Endothelial cell (in vitro differentiated cells): Measurements from ENCODE around the gene TRMU. TPM values are rescaled to one million over a fixed set of nuclear protein-coding genes. Genes with fewer than 3 reads are reported as not detected.
"Not testable (repeated sequence)": the region's sequence is repeated elsewhere in the genome, so short reads cannot be mapped to it uniquely, and the experiment has no call there.

Experiments used
- DNase-seq: peaks from one replicate; pipeline ENCODE4 v3.0.0; 2021; ENCODE audit warnings: low spot score
- H3K27ac Mint-ChIP-seq: one replicate; pipeline ENCODE4 v1.8.0; 2021; ENCODE audit warnings: mixed read lengths, inconsistent platforms; ENCODE audit not compliant: unreplicated experiment
- H3K27me3 Mint-ChIP-seq: one replicate; pipeline ENCODE4 v1.8.0; 2021; ENCODE audit warnings: mild to moderate bottlenecking, moderate library complexity, mixed read lengths, inconsistent platforms; ENCODE audit not compliant: unreplicated experiment
- H3K36me3 Mint-ChIP-seq: one replicate; pipeline ENCODE4 v1.8.0; 2021; ENCODE audit warnings: mild to moderate bottlenecking, low read depth, mixed read lengths, inconsistent platforms; ENCODE audit not compliant: unreplicated experiment
- H3K4me1 Mint-ChIP-seq: one replicate; pipeline ENCODE4 v1.8.0; 2021; ENCODE audit warnings: mild to moderate bottlenecking, mixed read lengths, inconsistent platforms; ENCODE audit not compliant: unreplicated experiment
- H3K4me3 Mint-ChIP-seq: one replicate; pipeline ENCODE4 v1.8.0; 2021; ENCODE audit warnings: mild to moderate bottlenecking, mixed read lengths, inconsistent platforms; ENCODE audit not compliant: unreplicated experiment
- H3K9me3 Mint-ChIP-seq: one replicate; pipeline ENCODE4 v1.8.0; 2021; ENCODE audit warnings: mixed read lengths, inconsistent platforms; ENCODE audit not compliant: unreplicated experiment
- total RNA-seq: library from RNA; stranded (reverse); fragmentation: NEBNext Ultra II Directional; extraction: Animal tissue kit (Norgen Biotek cat#: 25700); gene quantifications from one replicate; pipeline ENCODE4 v1.2.1, GENCODE V29; 2021; ENCODE audit not compliant: unreplicated experiment
- TF ChIP-seq, protein P1 (sequence below): fragments of 200-600 bp; sonication (generic); IDR thresholded peaks from one replicate; pipeline ENCODE4 v1.5.0; 2021; ENCODE audit warnings: antibody characterized with exemption; ENCODE audit not compliant: unreplicated experiment

The TRMU gene
- total RNA-seq, 1 donor from 2014 or later, result 41.5 TPM

DNA sequence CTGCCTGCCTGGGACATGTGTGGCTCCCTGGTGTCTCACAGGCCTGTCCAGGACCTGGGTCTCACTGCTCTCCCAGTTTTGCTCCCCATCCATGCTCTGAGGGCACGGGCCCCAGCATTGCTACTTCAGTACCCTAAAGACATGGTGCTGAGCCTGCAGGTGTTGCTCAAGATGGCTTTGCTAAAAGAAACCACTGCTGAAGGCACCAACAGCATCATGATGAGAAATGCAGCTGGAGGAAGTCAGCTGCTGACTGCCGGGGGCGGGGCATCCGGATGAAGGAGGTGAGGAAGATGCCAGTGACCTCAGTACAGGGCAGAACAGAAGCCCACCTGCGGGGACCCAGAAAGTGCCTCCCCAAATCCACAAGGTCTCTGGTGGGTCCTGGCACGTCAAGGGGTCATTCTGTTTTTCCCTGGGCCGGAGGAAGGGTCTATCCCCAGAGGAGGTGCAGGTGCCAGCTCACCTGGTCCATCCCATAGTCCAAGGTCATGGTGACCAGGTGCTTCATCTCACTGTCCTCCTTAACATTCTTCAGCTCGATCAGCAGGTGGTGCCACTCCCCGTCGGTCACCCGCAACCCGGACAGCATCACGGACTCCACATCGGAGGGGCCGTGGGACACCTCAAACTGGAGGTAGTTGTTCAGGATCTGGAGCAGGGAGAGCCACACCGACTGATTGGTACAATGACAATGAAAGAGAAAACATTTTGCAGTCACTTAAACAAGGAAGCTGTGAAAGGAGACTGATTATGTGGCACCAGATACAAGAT, 63.9 kb downstream of the TRMU start:
- no peaks in the 10 kb centered on the region for H3K4me1 Mint-ChIP-seq
- H3K27ac Mint-ChIP-seq, result no peak overlapping the region
- peaks cover 11% of the 10 kb centered on the region for H3K27me3 Mint-ChIP-seq
- no peaks in the 10 kb centered on the region for H3K36me3 Mint-ChIP-seq
- no peak overlapping the region for H3K4me3 Mint-ChIP-seq
- TF ChIP-seq, protein P1, sequence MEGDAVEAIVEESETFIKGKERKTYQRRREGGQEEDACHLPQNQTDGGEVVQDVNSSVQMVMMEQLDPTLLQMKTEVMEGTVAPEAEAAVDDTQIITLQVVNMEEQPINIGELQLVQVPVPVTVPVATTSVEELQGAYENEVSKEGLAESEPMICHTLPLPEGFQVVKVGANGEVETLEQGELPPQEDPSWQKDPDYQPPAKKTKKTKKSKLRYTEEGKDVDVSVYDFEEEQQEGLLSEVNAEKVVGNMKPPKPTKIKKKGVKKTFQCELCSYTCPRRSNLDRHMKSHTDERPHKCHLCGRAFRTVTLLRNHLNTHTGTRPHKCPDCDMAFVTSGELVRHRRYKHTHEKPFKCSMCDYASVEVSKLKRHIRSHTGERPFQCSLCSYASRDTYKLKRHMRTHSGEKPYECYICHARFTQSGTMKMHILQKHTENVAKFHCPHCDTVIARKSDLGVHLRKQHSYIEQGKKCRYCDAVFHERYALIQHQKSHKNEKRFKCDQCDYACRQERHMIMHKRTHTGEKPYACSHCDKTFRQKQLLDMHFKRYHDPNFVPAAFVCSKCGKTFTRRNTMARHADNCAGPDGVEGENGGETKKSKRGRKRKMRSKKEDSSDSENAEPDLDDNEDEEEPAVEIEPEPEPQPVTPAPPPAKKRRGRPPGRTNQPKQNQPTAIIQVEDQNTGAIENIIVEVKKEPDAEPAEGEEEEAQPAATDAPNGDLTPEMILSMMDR, result no peak
- H3K9me3 Mint-ChIP-seq, result no peaks in the 10 kb centered on the region
- DNase-seq, result no peak

DNA sequence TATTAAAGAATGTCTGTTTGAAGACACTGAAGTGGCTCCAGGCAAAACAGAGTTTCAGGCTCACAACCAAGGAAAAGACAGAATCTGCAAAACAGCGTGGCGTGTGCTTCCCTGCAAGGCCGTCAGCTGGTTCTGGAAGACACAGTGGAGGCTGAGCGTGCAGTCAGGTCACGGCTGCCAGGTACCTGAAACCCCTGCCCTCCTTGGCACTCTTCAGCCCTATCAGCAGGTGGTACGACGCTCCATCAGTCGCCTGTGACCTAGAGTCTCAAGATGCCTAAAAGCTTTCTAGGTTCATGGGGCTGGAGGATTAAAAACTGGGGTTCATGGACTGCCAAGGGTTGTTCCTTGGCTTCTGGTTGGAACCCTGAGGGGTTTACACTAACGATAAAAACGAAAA, 65.9 kb downstream of the TRMU start:
- Mint-ChIP-seq H3K9me3 (no peaks in the 10 kb centered on the region), H3K4me1 (no peaks in the 10 kb centered on the region), H3K27me3 (peaks cover 10% of the 10 kb centered on the region)

DNA sequence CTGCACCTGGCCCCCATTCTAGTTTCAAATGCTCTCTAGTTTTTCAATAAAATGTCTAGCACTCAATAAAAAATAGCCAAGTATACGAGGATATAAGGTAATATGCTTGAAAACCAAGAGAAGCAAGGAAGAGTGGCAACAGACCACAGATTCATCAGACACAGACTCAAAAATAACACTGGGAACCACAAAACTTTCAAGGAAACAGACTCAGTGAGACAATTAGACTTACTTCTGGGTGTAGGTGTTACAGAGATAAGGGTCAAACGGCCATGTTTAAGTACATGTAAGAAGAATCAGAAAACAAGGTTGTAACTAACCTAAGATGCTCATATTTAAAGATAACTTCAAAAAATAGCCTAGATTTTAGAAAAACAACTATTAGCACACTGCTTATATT, 67.0 kb downstream of the TRMU start:
- Mint-ChIP-seq H3K27ac (no peak overlapping the region), H3K9me3 (no peaks in the 10 kb centered on the region), H3K36me3 (no peaks in the 10 kb centered on the region), H3K4me3 (no peak overlapping the region), H3K4me1 (no peaks in the 10 kb centered on the region), H3K27me3 (peaks cover 7% of the 10 kb centered on the region)
- TF ChIP-seq, protein P1, result no peak
- no peak for DNase-seq

More for the DNA sequence above, 65.9 kb downstream of the TRMU start:
- no peak overlapping the region for H3K27ac Mint-ChIP-seq
- no peak for DNase-seq
- no peaks in the 10 kb centered on the region for H3K36me3 Mint-ChIP-seq
- TF ChIP-seq, protein P1, result no peak
- H3K4me3 Mint-ChIP-seq, result no peak overlapping the region

DNA sequence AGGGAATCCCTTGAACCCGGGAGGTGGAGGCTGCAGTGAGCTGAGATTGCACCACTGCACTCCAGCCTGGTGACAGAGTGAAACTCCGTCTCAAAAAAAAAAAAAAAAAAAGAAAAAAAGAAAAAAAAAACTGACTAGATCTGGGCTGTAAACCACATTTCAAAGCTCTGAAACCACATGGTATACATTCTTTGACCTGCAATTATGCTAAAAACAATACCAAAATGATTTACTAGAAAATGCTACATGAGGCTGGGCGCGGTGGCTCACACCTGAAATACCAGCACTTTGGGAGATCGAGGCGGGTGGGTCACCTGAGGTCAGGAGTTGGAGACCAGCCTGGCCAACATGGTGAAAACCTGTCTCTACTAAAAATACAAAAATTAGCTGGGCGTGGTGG, 68.4 kb downstream of the TRMU start:
- not testable (repeated sequence) for H3K27ac Mint-ChIP-seq, H3K9me3 Mint-ChIP-seq, H3K4me3 Mint-ChIP-seq, DNase-seq, H3K27me3 Mint-ChIP-seq, H3K36me3 Mint-ChIP-seq, H3K4me1 Mint-ChIP-seq

DNA sequence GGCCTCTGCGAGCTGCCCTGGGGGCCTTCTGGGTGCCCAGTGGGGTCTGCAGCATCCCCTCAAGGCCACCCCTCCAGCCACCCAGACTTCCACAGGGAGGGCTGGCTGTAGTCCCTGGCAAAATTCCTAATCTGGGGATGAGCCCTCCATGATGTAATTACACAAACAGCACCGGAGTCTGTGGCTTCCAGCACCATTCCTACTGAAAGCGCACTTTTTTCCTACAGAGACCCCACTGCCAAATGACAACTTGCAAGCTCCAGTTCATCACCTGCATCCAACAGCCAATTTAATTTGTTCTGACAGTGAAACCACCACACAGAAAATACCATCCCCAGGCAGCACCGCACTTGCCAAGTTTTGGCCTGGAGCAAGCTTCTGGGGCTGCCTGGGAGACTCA, 70.4 kb downstream of the TRMU start:
- H3K36me3 Mint-ChIP-seq, result no peaks in the 10 kb centered on the region
- no peak overlapping the region for H3K27ac Mint-ChIP-seq
- no peaks in the 10 kb centered on the region for H3K4me1 Mint-ChIP-seq
- H3K4me3 Mint-ChIP-seq, result no peak overlapping the region
- H3K9me3 Mint-ChIP-seq, result no peaks in the 10 kb centered on the region
- TF ChIP-seq, protein P1, result no peak
- no peak for DNase-seq
- H3K27me3 Mint-ChIP-seq, result peaks cover 5% of the 10 kb centered on the region
